Heart left ventricle (tissue), 13 donors: Measurements from ENCODE around the gene MANEAL.

Experiments used
- POLR2A ChIP-seq, 2 donors: fragments of 450-650 bp; IDR thresholded peaks; one replicate each; pipeline ENCODE4 v1.6.1; 2017; ENCODE audit warnings: antibody characterized with exemption in 2 of 2, mild to moderate bottlenecking in 2 of 2, moderate library complexity in 2 of 2
- TF ChIP-seq, protein P1 (sequence below), 12 donors: fragments of 200-600 bp; sonication (generic) in 4 of 12; IDR thresholded peaks; one replicate each; pipeline versions ENCODE4 v1.5.0 to v1.8.0; 2018 to 2022; ENCODE audit warnings: antibody characterized with exemption in 12 of 12, mild to moderate bottlenecking in 5 of 12
- donor health status: ischemic (EF 13 %, LVEDD 7.1; RV severe dilation, severe dysfunction).
- donor health status: DM: no; HTN: yes; CAD: no.
- donor health status: DM: no; HTN: no; CAD: no.
- donor health status: ischemic (EF 25% LVEDD 6.9; RV normal size, moderate dysfunction).
- donor health status: ischemic (EF 25% LVEDD 5.7; RV mildly dilated, moderate dysfunction).
- donor health status: ischemic (EF 35%, LVEDD 5.7; RV mildly dilated, moderate dysfunction).
- donor health status: nonischemic (EF 11% LVEDD 7.7; RV severe dilation, severe dysfunction).
- donor health status: DM: yes; HTN: yes; CAD: no.
- donor health status: PGD.
- donor health status: ischemic (EF 29% LVEDD 5.4; RV normal size, mild dysfunction).
- donor health status: nonischemic (EF 23%, LVEDD 6.1; RV moderate dilation, normal function).

DNA sequence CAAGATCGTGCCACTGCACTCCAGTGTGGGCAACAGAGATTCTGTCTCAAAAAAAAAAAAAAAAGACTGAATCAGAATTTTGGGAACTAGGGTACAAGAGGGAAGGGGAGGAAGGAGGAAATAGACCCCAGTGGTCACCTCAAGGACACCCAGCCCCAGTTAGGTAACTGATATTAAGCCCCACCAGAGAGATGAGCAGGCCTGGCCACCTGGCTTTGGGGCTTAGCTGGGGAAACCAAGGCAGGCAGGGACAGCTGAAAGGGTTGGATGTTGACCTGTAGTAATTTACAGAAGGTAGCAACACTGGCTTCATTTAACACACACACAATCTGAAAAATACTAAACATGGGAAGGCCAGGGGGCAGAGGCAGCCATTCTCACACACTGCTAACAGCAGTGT is 8.8 kb downstream of the MANEAL start:
- TF ChIP-seq, protein P1, sequence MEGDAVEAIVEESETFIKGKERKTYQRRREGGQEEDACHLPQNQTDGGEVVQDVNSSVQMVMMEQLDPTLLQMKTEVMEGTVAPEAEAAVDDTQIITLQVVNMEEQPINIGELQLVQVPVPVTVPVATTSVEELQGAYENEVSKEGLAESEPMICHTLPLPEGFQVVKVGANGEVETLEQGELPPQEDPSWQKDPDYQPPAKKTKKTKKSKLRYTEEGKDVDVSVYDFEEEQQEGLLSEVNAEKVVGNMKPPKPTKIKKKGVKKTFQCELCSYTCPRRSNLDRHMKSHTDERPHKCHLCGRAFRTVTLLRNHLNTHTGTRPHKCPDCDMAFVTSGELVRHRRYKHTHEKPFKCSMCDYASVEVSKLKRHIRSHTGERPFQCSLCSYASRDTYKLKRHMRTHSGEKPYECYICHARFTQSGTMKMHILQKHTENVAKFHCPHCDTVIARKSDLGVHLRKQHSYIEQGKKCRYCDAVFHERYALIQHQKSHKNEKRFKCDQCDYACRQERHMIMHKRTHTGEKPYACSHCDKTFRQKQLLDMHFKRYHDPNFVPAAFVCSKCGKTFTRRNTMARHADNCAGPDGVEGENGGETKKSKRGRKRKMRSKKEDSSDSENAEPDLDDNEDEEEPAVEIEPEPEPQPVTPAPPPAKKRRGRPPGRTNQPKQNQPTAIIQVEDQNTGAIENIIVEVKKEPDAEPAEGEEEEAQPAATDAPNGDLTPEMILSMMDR (IDR thresholded peaks at IDR 0.05) = no peak
- no peak for TF ChIP-seq POLR2A (IDR thresholded peaks at IDR 0.05)
